ENCODE results near the gene PDE6H.
A peak's percentile ranks its signal among the peaks of the same experiment; 100 is the strongest.

DNA sequence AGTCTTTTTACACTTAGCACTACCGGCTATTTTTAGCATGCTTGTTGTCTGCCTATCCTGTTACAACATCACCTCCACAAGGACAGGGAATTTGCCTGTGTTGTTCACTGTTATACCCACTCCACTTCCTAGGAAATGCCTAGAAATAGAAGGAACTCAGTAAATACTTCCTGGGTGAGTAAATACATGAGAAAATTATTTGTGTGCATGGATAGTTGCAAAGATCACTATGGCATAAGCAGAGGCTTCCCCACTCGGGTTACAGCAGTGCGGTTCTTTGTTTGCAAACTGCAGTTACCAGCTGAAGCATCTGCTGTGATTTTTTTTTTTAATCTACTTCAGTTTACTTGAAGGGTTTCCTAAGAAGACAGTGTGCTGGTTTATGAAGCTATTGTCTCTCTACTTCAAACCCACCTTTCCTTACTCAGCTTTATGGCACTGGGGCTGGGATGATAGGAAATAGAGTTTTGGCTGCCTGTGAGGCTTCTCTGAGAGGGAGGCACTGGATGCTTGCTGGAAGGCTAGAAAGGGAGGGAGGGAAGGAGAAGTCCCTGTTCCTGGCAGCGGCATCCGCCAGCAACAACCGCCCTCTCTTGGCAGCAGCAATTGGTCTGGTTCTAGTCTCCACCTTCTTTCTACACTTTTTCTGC, 29.0 kb downstream of the PDE6H start:
- TF ChIP-seq, protein P1, sequence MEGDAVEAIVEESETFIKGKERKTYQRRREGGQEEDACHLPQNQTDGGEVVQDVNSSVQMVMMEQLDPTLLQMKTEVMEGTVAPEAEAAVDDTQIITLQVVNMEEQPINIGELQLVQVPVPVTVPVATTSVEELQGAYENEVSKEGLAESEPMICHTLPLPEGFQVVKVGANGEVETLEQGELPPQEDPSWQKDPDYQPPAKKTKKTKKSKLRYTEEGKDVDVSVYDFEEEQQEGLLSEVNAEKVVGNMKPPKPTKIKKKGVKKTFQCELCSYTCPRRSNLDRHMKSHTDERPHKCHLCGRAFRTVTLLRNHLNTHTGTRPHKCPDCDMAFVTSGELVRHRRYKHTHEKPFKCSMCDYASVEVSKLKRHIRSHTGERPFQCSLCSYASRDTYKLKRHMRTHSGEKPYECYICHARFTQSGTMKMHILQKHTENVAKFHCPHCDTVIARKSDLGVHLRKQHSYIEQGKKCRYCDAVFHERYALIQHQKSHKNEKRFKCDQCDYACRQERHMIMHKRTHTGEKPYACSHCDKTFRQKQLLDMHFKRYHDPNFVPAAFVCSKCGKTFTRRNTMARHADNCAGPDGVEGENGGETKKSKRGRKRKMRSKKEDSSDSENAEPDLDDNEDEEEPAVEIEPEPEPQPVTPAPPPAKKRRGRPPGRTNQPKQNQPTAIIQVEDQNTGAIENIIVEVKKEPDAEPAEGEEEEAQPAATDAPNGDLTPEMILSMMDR (IDR thresholded peaks at IDR 0.05): peak in 1 of 12 donors; percentile 12
- TF ChIP-seq POLR2A (IDR thresholded peaks at IDR 0.05): no peak

Measured in heart left ventricle (tissue), 13 donors.